Endothelial cell of umbilical vein (primary cell): Measurements from ENCODE around the gene TTC39A. TPM values are rescaled to one million over a fixed set of nuclear protein-coding genes. Genes with fewer than 3 reads are reported as not detected.

Experiments
- BruUV-seq: library from RNA; stranded (reverse); fragments of 400-500 nt; replicated peaks from 2 replicates; lab custom pipeline; 2021; lab: Mats Ljungman, UMichigan
- CTCF ChIA-PET: fragments of 300-600, 350-600 bp; sonication (Branson Sonifier 250); formaldehyde crosslinking; loops from one replicate; lab custom pipeline; 2021; ENCODE audit warnings: antibody characterized with exemption, inconsistent platforms; lab: Charles Lee
- POLR2A ChIA-PET: fragments of 300-600, 350-600 bp; sonication (Branson Sonifier 250); formaldehyde crosslinking; loops from one replicate; lab custom pipeline; 2021; ENCODE audit warnings: antibody characterized with exemption, inconsistent platforms; lab: Charles Lee
- DNase-seq: peaks from one replicate; pipeline ENCODE4 v3.0.0-alpha.2; 2011; ENCODE audit warnings: low read depth, low spot score
- FAIRE-seq: peaks from 2 replicates; lab custom pipeline; 2011; peaks lifted over from hg19 to GRCh38; lab: Jason Lieb, UNC
- H2AFZ ChIP-seq: 2 replicates; pipeline ENCODE4 v1.6.0; 2012; ENCODE audit warnings: low read depth, low read length, control low read depth, inconsistent platforms
- H3K27ac ChIP-seq: 2 replicates; pipeline ENCODE4 v1.5.1; 2011; ENCODE audit warnings: low read depth, mild to moderate bottlenecking, control low read depth, low read length, moderate library complexity; ENCODE audit not compliant: insufficient read depth
- H3K27me3 ChIP-seq, 2 experiments: 2 replicates each; pipeline versions ENCODE4 v1.6.0 to v1.6.1; 2011; ENCODE audit warnings: low read length in 2 of 2, mixed read lengths in 1 of 2; ENCODE audit not compliant: control insufficient read depth in 2 of 2, insufficient read depth in 2 of 2
- H3K36me3 ChIP-seq, 2 experiments: 2 replicates in 1 of 2; 3 replicates in 1 of 2; pipeline ENCODE4 v1.5.1; 2011; ENCODE audit warnings: low read length in 2 of 2, mild to moderate bottlenecking in 1 of 2, moderate library complexity in 1 of 2; ENCODE audit not compliant: control insufficient read depth in 2 of 2, insufficient read depth in 2 of 2; ENCODE audit errors: extremely low read depth in 1 of 2
- H3K4me1 ChIP-seq: 3 replicates; pipeline ENCODE4 v1.5.1; 2011; ENCODE audit warnings: mild to moderate bottlenecking, low read length; ENCODE audit not compliant: control insufficient read depth, insufficient read depth; ENCODE audit errors: extremely low read depth
- H3K4me2 ChIP-seq: 2 replicates; pipeline ENCODE4 v1.6.1; 2011; ENCODE audit warnings: low read length, control low read depth, mixed read lengths; ENCODE audit not compliant: insufficient read depth
- H3K4me3 ChIP-seq, 3 experiments: fragments of 200-600 bp in 1 of 3; sonication (generic), shearing (Covaris generic) in 1 of 3; replicated peaks in 1 of 3; 2 replicates each; pipeline ENCODE4 v1.5.1; 2011 to 2016; ENCODE audit warnings: control low read depth in 3 of 3, low read length in 3 of 3, mild to moderate bottlenecking in 2 of 3, inconsistent platforms in 1 of 3, low read depth in 1 of 3, moderate library complexity in 1 of 3; ENCODE audit not compliant: insufficient read depth in 1 of 3
- H3K79me2 ChIP-seq: 2 replicates; pipeline ENCODE4 v1.6.0; 2012; ENCODE audit warnings: low read length, inconsistent platforms; ENCODE audit not compliant: control insufficient read depth, insufficient read depth
- H3K9ac ChIP-seq: replicated peaks from 2 replicates; pipeline ENCODE3; 2011; ENCODE audit warnings: low read length, control low read depth; ENCODE audit not compliant: insufficient read depth; ENCODE audit errors: extremely low read depth
- H3K9me1 ChIP-seq: replicated peaks from 3 replicates; pipeline ENCODE4 v1.6.0; 2011; ENCODE audit warnings: mild to moderate bottlenecking, low read length; ENCODE audit not compliant: control insufficient read depth, insufficient read depth; ENCODE audit errors: extremely low read depth
- H3K9me3 ChIP-seq: replicated peaks from 2 replicates; pipeline ENCODE4 v1.5.1; 2012; ENCODE audit warnings: low read length, inconsistent platforms; ENCODE audit not compliant: control insufficient read depth, insufficient read depth
- H4K20me1 ChIP-seq: replicated peaks from 2 replicates; pipeline ENCODE3; 2011; ENCODE audit warnings: mild to moderate bottlenecking, low read length; ENCODE audit not compliant: control insufficient read depth, insufficient read depth; ENCODE audit errors: extremely low read depth
- CTCF ChIP-seq, 2 donors: IDR thresholded peaks; 1 replicate in 1 of 2; 2 replicates in 1 of 2; pipeline ENCODE4 v1.5.1; 2011; ENCODE audit warnings: low read length in 2 of 2, mild to moderate bottlenecking in 2 of 2, moderate library complexity in 2 of 2, control low read depth in 1 of 2, inconsistent platforms in 1 of 2, low read depth in 1 of 2; ENCODE audit not compliant: insufficient read depth in 1 of 2; ENCODE audit errors: extremely low read depth in 1 of 2
- EZH2 ChIP-seq: IDR thresholded peaks from 2 replicates; pipeline ENCODE4 v1.6.1; 2012; ENCODE audit warnings: borderline replicate concordance, low read depth, mild to moderate bottlenecking, moderate library complexity, low read length, inconsistent platforms; ENCODE audit not compliant: severe bottlenecking
- FOS ChIP-seq: IDR thresholded peaks from 2 replicates; pipeline ENCODE4 v1.6.1; 2011; ENCODE audit warnings: mild to moderate bottlenecking, low read length, moderate library complexity, borderline replicate concordance; ENCODE audit not compliant: insufficient read depth
- GATA2 ChIP-seq: IDR thresholded peaks from 2 replicates; pipeline ENCODE4 v1.7.0; 2011; ENCODE audit warnings: low read depth, mild to moderate bottlenecking, moderate library complexity, mixed read lengths, low read length; ENCODE audit not compliant: insufficient read length, insufficient read depth
- JUN ChIP-seq: IDR thresholded peaks from 2 replicates; pipeline ENCODE4 v1.6.1; 2011; ENCODE audit warnings: borderline replicate concordance, low read depth; ENCODE audit not compliant: insufficient read length, insufficient read depth
- MAX ChIP-seq: IDR thresholded peaks from 2 replicates; pipeline ENCODE4 v1.6.1; 2011; ENCODE audit not compliant: insufficient read depth, insufficient read length
- MYC ChIP-seq: IDR thresholded peaks from one replicate; pipeline ENCODE4 v1.6.1; 2011; ENCODE audit warnings: mild to moderate bottlenecking, low read depth, low read length
- POLR2A ChIP-seq: IDR thresholded peaks from 2 replicates; pipeline ENCODE4 v1.6.1; 2012; ENCODE audit warnings: low read depth, mild to moderate bottlenecking, control low read depth, low read length
- POLR2AphosphoS5 ChIP-seq: IDR thresholded peaks from 2 replicates; pipeline ENCODE4 v1.6.1; 2012; ENCODE audit warnings: low read depth, mild to moderate bottlenecking, control low read depth, low read length, moderate library complexity; ENCODE audit not compliant: insufficient read depth
- dilution Hi-C: fragments of 300-500 bp; cut with MboI; formaldehyde crosslinking; loops from one replicate; pipeline ENCODE4 v1.15.0; 2019; ENCODE audit warnings: low sequenced_read_pairs; ENCODE audit not compliant: extremely low pct_ligation_motif_present
- intact Hi-C: fragments of 100-400 bp; cut with micrococcal nuclease; formaldehyde crosslinking; loops from one replicate; pipeline ENCODE4 v1.10.0; 2022
- polyA plus RNA-seq, 4 experiments: library from polyadenylated mRNA; depleted of rRNA in 3 of 4; stranded (reverse) in 3 of 4; unstranded in 1 of 4; fragments of >200 nt; gene quantifications; 2 replicates each; pipeline versions ENCODE4 v1.2.1 to v1.2.3, GENCODE V29; 2011 to 2012; ENCODE audit warnings: missing spikeins in 1 of 4
- total RNA-seq: library from RNA; stranded (reverse); gene quantifications from 2 replicates; pipeline ENCODE4 v1.2.3, GENCODE V29; 2021

The TTC39A gene
- total and polyA plus RNA-seq, 2 donors (not counting 3 experiments of a cell fraction or from before 2014, with no cell fraction given), result 1.1 to 1.7 TPM

GRCh38 chr1:51268634-51269033 is 61.7 kb downstream of the TTC39A start:
- no peak for DNase-seq
- H3K4me3 ChIP-seq, result no peak overlapping the region
- H4K20me1 ChIP-seq, result no peaks in the 10 kb centered on the region
- peak overlapping the region; percentile 74 for H3K4me2 ChIP-seq
- H2AFZ ChIP-seq, result no peak overlapping the region
- FAIRE-seq, result no peak
- CTCF ChIA-PET, result interaction anchor here (1.1 kb wide), 1 partner anchor 28 kb away, joined by 4 read pairs; no protein-coding TSS in a partner anchor
- H3K4me1 ChIP-seq, result peaks cover 42% of the 10 kb centered on the region
- no peak overlapping the region for H3K9ac ChIP-seq
- TF ChIP-seq GATA2, result no peak
- TF ChIP-seq FOS, result no peak
- TF ChIP-seq JUN, result no peak
- TF ChIP-seq POLR2AphosphoS5, result no peak
- TF ChIP-seq MAX, result no peak
- no peak for TF ChIP-seq MYC
- no peak for TF ChIP-seq CTCF (IDR thresholded peaks at IDR 0.05; ENCODE audit: extremely low read depth in 1 of 2, insufficient read depth in 1 of 2, low read depth in 1 of 2, low read length in 2 of 2)
- TF ChIP-seq POLR2A, result no peak
- no peak for TF ChIP-seq EZH2
- peaks cover 2% of the 10 kb centered on the region for H3K9me1 ChIP-seq
- BruUV-seq, result no TSS peak
- intact Hi-C loops, result no loop called here
- POLR2A ChIA-PET, result no interaction called here
- H3K27me3 ChIP-seq, result no peaks in the 10 kb centered on the region
- no peaks in the 10 kb centered on the region for H3K9me3 ChIP-seq
- H3K36me3 ChIP-seq, result peaks cover 5 to 6% of the 10 kb centered on the region in 2 experiments
- H3K27ac ChIP-seq, result peak overlapping the region; percentile 35
- peaks cover 44% of the 10 kb centered on the region for H3K79me2 ChIP-seq
- dilution Hi-C loops, result no loop called here
